Measurements from ENCODE around the gene SLC35E3. TPM values are rescaled to one million over a fixed set of nuclear protein-coding genes. Genes with fewer than 3 reads are reported as not detected.

The SLC35E3 gene
- total and polyA plus RNA-seq, 2 of the 13 experiments (the other 11 are each of a cell fraction or from before 2014, with no cell fraction given), result 13.0 to 22.1 TPM

DNA sequence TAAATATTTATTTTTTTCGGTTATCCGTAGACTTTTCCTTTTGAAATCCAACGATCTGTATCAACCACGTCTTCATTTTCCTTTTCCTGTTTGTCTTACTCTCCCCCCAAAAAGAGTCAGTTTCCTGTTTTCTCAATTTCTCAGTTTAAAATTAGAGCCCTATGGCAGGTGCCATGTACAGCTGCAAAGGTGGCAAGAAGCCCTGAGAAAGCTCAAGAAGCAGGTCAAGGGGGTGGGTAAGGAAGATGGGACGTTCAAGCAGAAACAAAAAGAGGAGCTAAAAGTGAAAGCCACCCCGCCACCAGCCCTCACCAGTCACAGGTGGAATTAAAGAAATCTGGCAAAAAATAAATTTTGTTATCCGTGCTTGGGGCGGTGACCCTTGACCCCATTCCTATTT lies 26.7 kb downstream of the SLC35E3 start:
- no peaks in the 10 kb centered on the region; a peak in 3 of 5 replicates for H3K36me3 ChIP-seq (replicated peaks in 1 of 2; ENCODE audit: control insufficient read depth in 1 of 2, insufficient read depth in 2 of 2, low read length in 2 of 2)
- H4K20me1 ChIP-seq (ENCODE audit: insufficient read depth, low read length), result no peaks in the 10 kb centered on the region
- H2AFZ ChIP-seq (ENCODE audit: low read length), result no peak overlapping the region
- no peak for TF ChIP-seq RFX5 (IDR thresholded peaks at IDR 0.05; ENCODE audit: low read depth, low read length)
- H3K4me1 ChIP-seq (ENCODE audit: insufficient read depth, low read length), result peaks cover 8% of the 10 kb centered on the region
- in situ Hi-C loops (cut with HindIII; ENCODE audit: extremely low pct_ligation_motif_present, low pct_unique_long_range_greater_than_20kb) (no loop called here), intact Hi-C loops (cut with micrococcal nuclease; ENCODE audit: unreplicated experiment) (no loop called here)
- FAIRE-seq (no peak), ATAC-seq (no peak), DNase-seq (ENCODE audit: low spot score) (no peak)
- ChIA-PET CTCF (ENCODE audit: low intra/inter-chr PET ratio, low total read pairs) (no interaction called here), POLR2A (interaction anchor here (1.3 to 2.2 kb wide), 2 partner anchors 15 to 35 kb away, joined by 4 to 6 read pairs; partner anchors contain the start of gene MDM2)
- no peak overlapping the region for H3K27ac ChIP-seq (ENCODE audit: extremely low read length, insufficient read depth, low read length)
- WGBS (ENCODE audit: low lambda C conversion rate), result 94% methylated on average over 8 of the region's 8 CpGs
- H3K4me3 ChIP-seq (replicated peaks in 1 of 3; ENCODE audit: insufficient read depth in 1 of 3, low read depth in 2 of 3, low read length in 3 of 3), result no peak overlapping the region
- BruUV-seq (replicated peaks), result no TSS peak
- H3K4me2 ChIP-seq (ENCODE audit: low read depth, low read length), result no peak overlapping the region
- H3K9ac ChIP-seq (ENCODE audit: insufficient read depth, low read depth, low read length), result no peak overlapping the region
- no peaks in the 10 kb centered on the region for H3K9me3 ChIP-seq (ENCODE audit: low read length)
- no peaks in the 10 kb centered on the region for H3K27me3 ChIP-seq (ENCODE audit: control insufficient read depth in 1 of 2, insufficient read depth in 2 of 2, low read length in 2 of 2)
- no peaks in the 10 kb centered on the region for H3K79me2 ChIP-seq (ENCODE audit: insufficient read depth, low read length)

DNA sequence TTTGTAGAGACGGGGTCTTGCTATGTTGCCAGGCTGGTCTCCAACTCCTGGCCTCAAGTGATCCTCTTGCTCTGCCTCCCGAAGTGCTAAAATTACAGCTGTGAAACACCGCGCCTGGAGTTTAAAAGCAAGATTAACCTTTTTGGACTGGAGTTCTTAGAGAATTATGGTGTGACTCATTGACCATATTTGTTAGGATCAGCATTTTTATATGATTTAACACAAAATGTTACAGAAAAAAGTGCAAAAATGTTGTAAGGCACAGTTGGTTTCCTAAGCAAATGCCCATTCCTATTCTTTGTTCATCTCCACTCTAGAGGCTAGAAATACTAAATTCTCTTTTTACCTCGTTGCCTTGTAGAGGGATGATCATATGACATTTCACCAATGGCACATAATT lies 27.6 kb downstream of the SLC35E3 start:
- in situ Hi-C loops (cut with HindIII; ENCODE audit: extremely low pct_ligation_motif_present, low pct_unique_long_range_greater_than_20kb) (no loop called here), intact Hi-C loops (cut with micrococcal nuclease; ENCODE audit: unreplicated experiment) (no loop called here)
- 90% methylated on average over 5 of the region's 5 CpGs for WGBS (ENCODE audit: low lambda C conversion rate)
- no peak overlapping the region for H3K4me2 ChIP-seq (ENCODE audit: low read depth, low read length)
- no peaks in the 10 kb centered on the region for H3K79me2 ChIP-seq (ENCODE audit: insufficient read depth, low read length)
- no peaks in the 10 kb centered on the region for H3K9me3 ChIP-seq (ENCODE audit: low read length)
- H3K27me3 ChIP-seq (ENCODE audit: control insufficient read depth in 1 of 2, insufficient read depth in 2 of 2, low read length in 2 of 2), result no peaks in the 10 kb centered on the region
- ChIA-PET POLR2A (interaction anchor here (1.3 to 2.2 kb wide), 2 partner anchors 14 to 35 kb away, joined by 4 to 6 read pairs; partner anchors contain the start of gene MDM2), CTCF (ENCODE audit: low intra/inter-chr PET ratio, low total read pairs) (no interaction called here)
- no peak overlapping the region for H2AFZ ChIP-seq (ENCODE audit: low read length)
- no peak overlapping the region for H3K4me3 ChIP-seq (replicated peaks in 1 of 3; ENCODE audit: insufficient read depth in 1 of 3, low read depth in 2 of 3, low read length in 3 of 3)
- no peak for DNase-seq (ENCODE audit: low spot score)
- peaks cover 8% of the 10 kb centered on the region for H3K4me1 ChIP-seq (ENCODE audit: insufficient read depth, low read length)
- no peaks in the 10 kb centered on the region for H4K20me1 ChIP-seq (ENCODE audit: insufficient read depth, low read length)
- no peaks in the 10 kb centered on the region; a peak in 2 of 5 replicates for H3K36me3 ChIP-seq (replicated peaks in 1 of 2; ENCODE audit: control insufficient read depth in 1 of 2, insufficient read depth in 2 of 2, low read length in 2 of 2)
- no TSS peak for BruUV-seq (replicated peaks)
- no peak overlapping the region for H3K27ac ChIP-seq (ENCODE audit: extremely low read length, insufficient read depth, low read length)
- no peak for FAIRE-seq
- TF ChIP-seq MAFF (IDR thresholded peaks at IDR 0.05; ENCODE audit: low read depth, low read length), result peak; percentile 35; the same call in 1 of the 2 replicates
- TF ChIP-seq ZNF615 (CRISPR knock-in tag; IDR thresholded peaks at IDR 0.05; ENCODE audit: borderline replicate concordance), result no peak
- TF ChIP-seq MAFK (conservative IDR thresholded peaks at IDR 0.05 in 1 of 2, IDR thresholded peaks at IDR 0.05 in 1 of 2; ENCODE audit: low read length in 2 of 2), result peak; percentile 48 to 65
- TF ChIP-seq, protein P1, sequence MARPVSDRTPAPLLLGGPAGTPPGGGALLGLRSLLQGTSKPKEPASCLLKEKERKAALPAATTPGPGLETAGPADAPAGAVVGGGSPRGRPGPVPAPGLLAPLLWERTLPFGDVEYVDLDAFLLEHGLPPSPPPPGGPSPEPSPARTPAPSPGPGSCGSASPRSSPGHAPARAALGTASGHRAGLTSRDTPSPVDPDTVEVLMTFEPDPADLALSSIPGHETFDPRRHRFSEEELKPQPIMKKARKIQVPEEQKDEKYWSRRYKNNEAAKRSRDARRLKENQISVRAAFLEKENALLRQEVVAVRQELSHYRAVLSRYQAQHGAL (CRISPR knock-in tag; IDR thresholded peaks at IDR 0.05; ENCODE audit: not compliant biosample characterization), result no peak
- TF ChIP-seq KLF9 (CRISPR knock-in tag; IDR thresholded peaks at IDR 0.05; ENCODE audit: low read depth), result no peak
- TF ChIP-seq TRAFD1 (CRISPR knock-in tag; IDR thresholded peaks at IDR 0.05; ENCODE audit: borderline replicate concordance), result no peak
- TF ChIP-seq HMGA1 (CRISPR knock-in tag; conservative IDR thresholded peaks at IDR 0.05), result no peak
- TF ChIP-seq, protein P2, sequence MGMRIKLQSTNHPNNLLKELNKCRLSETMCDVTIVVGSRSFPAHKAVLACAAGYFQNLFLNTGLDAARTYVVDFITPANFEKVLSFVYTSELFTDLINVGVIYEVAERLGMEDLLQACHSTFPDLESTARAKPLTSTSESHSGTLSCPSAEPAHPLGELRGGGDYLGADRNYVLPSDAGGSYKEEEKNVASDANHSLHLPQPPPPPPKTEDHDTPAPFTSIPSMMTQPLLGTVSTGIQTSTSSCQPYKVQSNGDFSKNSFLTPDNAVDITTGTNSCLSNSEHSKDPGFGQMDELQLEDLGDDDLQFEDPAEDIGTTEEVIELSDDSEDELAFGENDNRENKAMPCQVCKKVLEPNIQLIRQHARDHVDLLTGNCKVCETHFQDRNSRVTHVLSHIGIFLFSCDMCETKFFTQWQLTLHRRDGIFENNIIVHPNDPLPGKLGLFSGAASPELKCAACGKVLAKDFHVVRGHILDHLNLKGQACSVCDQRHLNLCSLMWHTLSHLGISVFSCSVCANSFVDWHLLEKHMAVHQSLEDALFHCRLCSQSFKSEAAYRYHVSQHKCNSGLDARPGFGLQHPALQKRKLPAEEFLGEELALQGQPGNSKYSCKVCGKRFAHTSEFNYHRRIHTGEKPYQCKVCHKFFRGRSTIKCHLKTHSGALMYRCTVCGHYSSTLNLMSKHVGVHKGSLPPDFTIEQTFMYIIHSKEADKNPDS (CRISPR knock-in tag; IDR thresholded peaks at IDR 0.05), result no peak
- no peak for TF ChIP-seq MLX (CRISPR knock-in tag; IDR thresholded peaks at IDR 0.05)
- TF ChIP-seq FIP1L1 (IDR thresholded peaks at IDR 0.05; ENCODE audit: borderline replicate concordance, insufficient read depth, low read depth, low read length), result no peak
- no peak for TF ChIP-seq SMAD1 (CRISPR knock-in tag; IDR thresholded peaks at IDR 0.05; ENCODE audit: borderline replicate concordance, low read depth)
- ATAC-seq, result no peak
- H3K9ac ChIP-seq (ENCODE audit: insufficient read depth, low read depth, low read length), result no peak overlapping the region

All from HepG2 (cell line).